Keratinocyte (primary cell): Measurements from ENCODE around the gene MYF5. TPM values are rescaled to one million over a fixed set of nuclear protein-coding genes. Genes with fewer than 3 reads are reported as not detected.

ENCODE experiments used
- DNase-seq: peaks from one replicate; pipeline ENCODE4 v3.0.0-alpha.2; 2011; ENCODE audit warnings: low read depth, missing footprints, low spot score
- FAIRE-seq: peaks from 2 replicates; lab custom pipeline; 2011; peaks lifted over from hg19 to GRCh38; lab: Jason Lieb, UNC
- H2AFZ ChIP-seq: 2 replicates; pipeline ENCODE4 v1.6.0; 2012; ENCODE audit warnings: low read length, control low read depth, inconsistent platforms; ENCODE audit not compliant: control insufficient read depth
- H3K27ac ChIP-seq: 2 replicates; pipeline ENCODE4 v1.5.1; 2011; ENCODE audit warnings: low read length; ENCODE audit not compliant: control insufficient read depth, insufficient read depth
- H3K27me3 ChIP-seq: 3 replicates; pipeline ENCODE4 v1.6.0; 2011; ENCODE audit warnings: low read length; ENCODE audit not compliant: control insufficient read depth, insufficient read depth; ENCODE audit errors: extremely low read depth
- H3K36me3 ChIP-seq, 2 experiments: 2 replicates in 1 of 2; 3 replicates in 1 of 2; pipeline ENCODE4 v1.5.1; 2011; ENCODE audit warnings: low read length in 2 of 2, mild to moderate bottlenecking in 1 of 2; ENCODE audit not compliant: control insufficient read depth in 2 of 2, insufficient read depth in 2 of 2; ENCODE audit errors: extremely low read depth in 1 of 2
- H3K4me1 ChIP-seq: 3 replicates; pipeline ENCODE4 v1.5.1; 2011; ENCODE audit warnings: low read length; ENCODE audit not compliant: control insufficient read depth, insufficient read depth; ENCODE audit errors: extremely low read depth
- H3K4me2 ChIP-seq: 3 replicates; pipeline ENCODE4 v1.6.0; 2011; ENCODE audit warnings: low read depth, low read length; ENCODE audit not compliant: control insufficient read depth, insufficient read depth; ENCODE audit errors: extremely low read depth
- H3K4me3 ChIP-seq, 3 experiments: fragments of 200-600 bp in 1 of 3; sonication (generic) in 1 of 3; 2 replicates in 2 of 3; 3 replicates in 1 of 3; pipeline ENCODE4 v1.5.1; 2011 to 2016; ENCODE audit warnings: low read length in 3 of 3, mild to moderate bottlenecking in 3 of 3, control low read depth in 2 of 3, inconsistent platforms in 1 of 3, low read depth in 1 of 3, mixed read lengths in 1 of 3, mixed run types in 1 of 3, moderate library complexity in 1 of 3; ENCODE audit not compliant: control insufficient read depth in 2 of 3, insufficient read depth in 2 of 3; ENCODE audit errors: extremely low read depth in 1 of 3
- H3K79me2 ChIP-seq: 2 replicates; pipeline ENCODE4 v1.6.0; 2012; ENCODE audit warnings: low read length; ENCODE audit not compliant: control insufficient read depth, insufficient read depth
- H3K9ac ChIP-seq: 3 replicates; pipeline ENCODE4 v1.6.0; 2011; ENCODE audit warnings: low read length; ENCODE audit not compliant: control insufficient read depth, insufficient read depth; ENCODE audit errors: extremely low read depth
- H3K9me1 ChIP-seq: 3 replicates; pipeline ENCODE4 v1.6.0; 2011; ENCODE audit warnings: low read length; ENCODE audit not compliant: control insufficient read depth, insufficient read depth; ENCODE audit errors: extremely low read depth
- H3K9me3 ChIP-seq: 2 replicates; pipeline ENCODE4 v1.5.1; 2012; ENCODE audit warnings: low read depth, low read length; ENCODE audit not compliant: control insufficient read depth
- H4K20me1 ChIP-seq: 3 replicates; pipeline ENCODE4 v1.6.0; 2011; ENCODE audit warnings: low read length; ENCODE audit not compliant: control insufficient read depth, insufficient read depth; ENCODE audit errors: extremely low read depth
- EZH2 ChIP-seq: IDR thresholded peaks from one replicate; pipeline ENCODE4 v1.6.1; 2012; ENCODE audit warnings: inconsistent platforms, mild to moderate bottlenecking, low read length, moderate library complexity
- dilution Hi-C: fragments of 300-500 bp; cut with MboI; formaldehyde crosslinking; loops from one replicate; pipeline ENCODE4 v1.7.0; 2020; ENCODE audit warnings: low sequenced_read_pairs; ENCODE audit not compliant: extremely low pct_ligation_motif_present
- polyA plus RNA-seq, 5 experiments: library from polyadenylated mRNA; depleted of rRNA in 3 of 5; stranded (reverse) in 3 of 5; stranded (forward) in 1 of 5; unstranded in 1 of 5; fragments of >200 nt; gene quantifications; 1 replicate in 1 of 5; 2 replicates in 3 of 5; 3 replicates in 1 of 5; pipeline versions ENCODE4 v1.2.1 to v1.2.3, GENCODE V29; 2011 to 2012; ENCODE audit warnings: missing spikeins in 2 of 5, low read depth in 1 of 5, low replicate concordance in 1 of 5
- TF ChIP-seq, protein P1 (sequence below), 3 experiments: IDR thresholded peaks in 1 of 3; conservative IDR thresholded peaks in 1 of 3; optimal IDR thresholded peaks in 1 of 3; 2 replicates in 2 of 3; 3 replicates in 1 of 3; pipeline versions ENCODE3 to v1.5.1; 2011; ENCODE audit warnings: low read length in 3 of 3, mild to moderate bottlenecking in 3 of 3, moderate library complexity in 2 of 3, control low read depth in 1 of 3, inconsistent platforms in 1 of 3; ENCODE audit not compliant: insufficient read depth in 2 of 3; ENCODE audit errors: extremely low read depth in 1 of 3

The MYF5 gene
- polyA plus RNA-seq, 1 donor (not counting 4 experiments of a cell fraction or from before 2014, with no cell fraction given): not detected

DNA sequence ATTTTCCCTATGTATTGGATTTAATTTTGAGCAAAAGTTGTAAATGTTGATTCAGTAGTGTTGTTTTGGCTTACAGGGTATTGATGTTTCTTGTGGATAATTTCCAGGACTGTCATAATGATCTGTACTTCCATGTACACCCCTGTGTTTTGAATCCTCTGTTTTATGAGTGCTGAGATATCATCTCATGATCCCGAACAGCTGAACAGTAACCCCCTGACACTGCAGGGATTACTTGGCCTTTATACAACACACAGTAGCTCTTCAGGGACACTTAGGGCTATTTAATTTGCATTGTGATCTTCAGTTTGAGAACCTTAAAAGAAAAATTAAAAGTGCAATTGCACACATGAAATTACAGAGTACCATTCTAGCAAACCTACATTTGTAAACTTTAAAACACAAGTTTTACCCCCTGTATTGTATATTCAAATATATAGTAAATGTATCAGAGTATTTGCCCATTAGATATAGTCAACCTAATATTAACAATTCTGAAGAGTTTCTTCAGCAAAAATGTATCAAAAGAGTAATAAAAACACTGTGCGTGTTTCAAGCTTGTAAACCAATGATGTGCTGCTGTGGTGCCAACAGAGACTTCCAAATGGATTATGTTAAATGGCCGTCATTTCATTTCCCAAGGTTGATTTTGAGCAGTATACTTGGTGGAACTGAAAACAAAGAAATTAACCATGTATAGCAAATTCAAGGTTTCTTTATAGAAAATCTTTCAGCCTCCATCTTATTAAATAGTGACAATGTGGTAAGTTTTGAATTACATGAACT lies 37.2 kb upstream of the MYF5 start:
- no peaks in the 10 kb centered on the region for H3K79me2 ChIP-seq
- H3K4me1 ChIP-seq: no peaks in the 10 kb centered on the region
- H3K27ac ChIP-seq: no peak overlapping the region
- H3K9me1 ChIP-seq: no peaks in the 10 kb centered on the region
- DNase-seq (no peak), FAIRE-seq (no peak)
- H3K9me3 ChIP-seq: no peaks in the 10 kb centered on the region
- no peaks in the 10 kb centered on the region for H3K36me3 ChIP-seq
- H3K9ac ChIP-seq: no peak overlapping the region
- no peak for TF ChIP-seq EZH2
- TF ChIP-seq, protein P1, sequence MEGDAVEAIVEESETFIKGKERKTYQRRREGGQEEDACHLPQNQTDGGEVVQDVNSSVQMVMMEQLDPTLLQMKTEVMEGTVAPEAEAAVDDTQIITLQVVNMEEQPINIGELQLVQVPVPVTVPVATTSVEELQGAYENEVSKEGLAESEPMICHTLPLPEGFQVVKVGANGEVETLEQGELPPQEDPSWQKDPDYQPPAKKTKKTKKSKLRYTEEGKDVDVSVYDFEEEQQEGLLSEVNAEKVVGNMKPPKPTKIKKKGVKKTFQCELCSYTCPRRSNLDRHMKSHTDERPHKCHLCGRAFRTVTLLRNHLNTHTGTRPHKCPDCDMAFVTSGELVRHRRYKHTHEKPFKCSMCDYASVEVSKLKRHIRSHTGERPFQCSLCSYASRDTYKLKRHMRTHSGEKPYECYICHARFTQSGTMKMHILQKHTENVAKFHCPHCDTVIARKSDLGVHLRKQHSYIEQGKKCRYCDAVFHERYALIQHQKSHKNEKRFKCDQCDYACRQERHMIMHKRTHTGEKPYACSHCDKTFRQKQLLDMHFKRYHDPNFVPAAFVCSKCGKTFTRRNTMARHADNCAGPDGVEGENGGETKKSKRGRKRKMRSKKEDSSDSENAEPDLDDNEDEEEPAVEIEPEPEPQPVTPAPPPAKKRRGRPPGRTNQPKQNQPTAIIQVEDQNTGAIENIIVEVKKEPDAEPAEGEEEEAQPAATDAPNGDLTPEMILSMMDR (optimal IDR thresholded peaks at IDR 0.05 in 1 of 3, IDR thresholded peaks at IDR 0.05 in 1 of 3, conservative IDR thresholded peaks at IDR 0.05 in 1 of 3; ENCODE audit: extremely low read depth in 1 of 3, insufficient read depth in 2 of 3, low read length in 3 of 3): no peak
- no peaks in the 10 kb centered on the region for H4K20me1 ChIP-seq
- H3K27me3 ChIP-seq: no peaks in the 10 kb centered on the region
- H2AFZ ChIP-seq: no peak overlapping the region
- dilution Hi-C loops: no loop called here
- H3K4me3 ChIP-seq: no peak overlapping the region
- H3K4me2 ChIP-seq: no peak overlapping the region

DNA sequence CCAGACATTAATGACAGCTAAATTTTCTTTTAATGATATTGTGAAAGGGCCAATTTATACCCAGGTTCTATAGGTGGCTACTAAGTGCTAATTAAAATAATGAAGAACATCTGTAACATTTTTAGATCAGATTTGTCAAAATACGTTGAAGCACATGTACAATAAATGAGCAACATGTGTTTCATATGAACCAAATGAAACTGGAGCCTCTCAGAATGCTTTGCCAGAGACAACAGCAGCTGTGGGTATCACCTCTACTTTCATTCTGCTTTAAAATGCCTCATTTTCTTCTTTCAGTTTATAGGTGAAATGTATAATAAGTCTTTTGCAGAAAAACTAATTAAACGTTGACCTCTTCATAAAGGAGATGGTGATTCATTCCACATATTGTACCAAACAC lies 35.4 kb upstream of the MYF5 start:
- no peak overlapping the region for H3K4me3 ChIP-seq
- H3K9me1 ChIP-seq: no peaks in the 10 kb centered on the region
- H3K27me3 ChIP-seq: no peaks in the 10 kb centered on the region
- H2AFZ ChIP-seq: no peak overlapping the region
- no peak for FAIRE-seq
- no peaks in the 10 kb centered on the region for H3K9me3 ChIP-seq
- H3K4me1 ChIP-seq: no peaks in the 10 kb centered on the region
- DNase-seq: no peak
- no peaks in the 10 kb centered on the region for H3K36me3 ChIP-seq
- H3K4me2 ChIP-seq: no peak overlapping the region
- no peaks in the 10 kb centered on the region for H3K79me2 ChIP-seq
- no peak for TF ChIP-seq EZH2
- TF ChIP-seq, protein P1 (optimal IDR thresholded peaks at IDR 0.05 in 1 of 3, IDR thresholded peaks at IDR 0.05 in 1 of 3, conservative IDR thresholded peaks at IDR 0.05 in 1 of 3; ENCODE audit: extremely low read depth in 1 of 3, insufficient read depth in 2 of 3, low read length in 3 of 3): no peak
- no peak overlapping the region for H3K9ac ChIP-seq
- H4K20me1 ChIP-seq: no peaks in the 10 kb centered on the region
- dilution Hi-C loops: no loop called here
- no peak overlapping the region for H3K27ac ChIP-seq
